ENCODE measurements around the gene TDRD7.

DNA sequence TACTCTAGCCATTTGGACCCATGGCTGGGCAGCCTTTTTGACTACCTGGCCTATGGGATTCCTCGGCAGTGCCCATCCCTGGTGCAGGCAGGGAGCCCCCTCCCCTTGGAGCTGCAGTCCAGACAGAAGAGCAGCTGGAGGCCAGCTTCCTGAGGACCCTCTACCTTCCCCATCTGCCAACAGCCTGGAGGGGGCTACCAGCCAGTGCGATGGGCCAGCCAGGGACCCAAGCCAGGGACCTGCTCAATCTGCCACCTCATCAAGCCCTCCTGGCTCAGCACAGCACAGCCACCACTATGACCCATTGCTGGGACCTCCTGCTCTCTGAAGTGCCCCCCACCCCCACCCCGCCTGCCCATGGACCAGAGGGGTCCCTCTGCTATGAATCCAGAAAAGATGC, 22.6 kb upstream of the TDRD7 start:
- TF ChIP-seq TARDBP (IDR thresholded peaks at IDR 0.05) (no peak), SUZ12 (IDR thresholded peaks at IDR 0.05) (no peak), SP1 (IDR thresholded peaks at IDR 0.05) (no peak), FOXK2 (IDR thresholded peaks at IDR 0.05) (no peak)
- TF ChIP-seq, protein P1, sequence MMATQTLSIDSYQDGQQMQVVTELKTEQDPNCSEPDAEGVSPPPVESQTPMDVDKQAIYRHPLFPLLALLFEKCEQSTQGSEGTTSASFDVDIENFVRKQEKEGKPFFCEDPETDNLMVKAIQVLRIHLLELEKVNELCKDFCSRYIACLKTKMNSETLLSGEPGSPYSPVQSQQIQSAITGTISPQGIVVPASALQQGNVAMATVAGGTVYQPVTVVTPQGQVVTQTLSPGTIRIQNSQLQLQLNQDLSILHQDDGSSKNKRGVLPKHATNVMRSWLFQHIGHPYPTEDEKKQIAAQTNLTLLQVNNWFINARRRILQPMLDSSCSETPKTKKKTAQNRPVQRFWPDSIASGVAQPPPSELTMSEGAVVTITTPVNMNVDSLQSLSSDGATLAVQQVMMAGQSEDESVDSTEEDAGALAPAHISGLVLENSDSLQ (IDR thresholded peaks at IDR 0.05) = no peak
